IMR-90 (cell line): ENCODE results near the gene TRAP1. TPM values are rescaled to one million over a fixed set of nuclear protein-coding genes. Genes with fewer than 3 reads are reported as not detected.

Experiments used
- ATAC-seq: fragments of 200-7000 bp; cut with Tn5 transposase; 2 replicates; pipeline ENCODE4 v1.9.1; 2020; ENCODE audit warnings: low read depth, mild to moderate bottlenecking, moderate library complexity
- BruUV-seq: library from RNA; stranded (reverse); fragments of 400-500 nt; replicated peaks from 2 replicates; lab custom pipeline; 2021; lab: Mats Ljungman, UMichigan
- CTCF ChIA-PET: fragments of 300-600 bp; formaldehyde crosslinking; extraction: SDS; loops from one replicate; lab custom pipeline; 2021; ENCODE audit warnings: antibody characterized with exemption; lab: Yijun Ruan, JAX
- POLR2A ChIA-PET: fragments of 300-600 bp; sonication (Branson Sonifier 250); formaldehyde crosslinking; loops from one replicate; lab custom pipeline; 2022; ENCODE audit warnings: antibody characterized with exemption; ENCODE audit not compliant: unreplicated experiment; lab: Charles Lee
- DNase-seq: peaks from one replicate; pipeline ENCODE4 v3.0.0; 2013
- H2AFZ ChIP-seq: replicated peaks from 2 replicates; pipeline ENCODE3; 2013; ENCODE audit warnings: low read length, mild to moderate bottlenecking; ENCODE audit not compliant: poor library complexity
- H2AK5ac ChIP-seq: 2 replicates; pipeline ENCODE4 v1.6.1; 2013; ENCODE audit warnings: low read depth, low read length, inconsistent platforms
- H2AK9ac ChIP-seq: replicated peaks from 2 replicates; pipeline ENCODE3; 2013; ENCODE audit warnings: mild to moderate bottlenecking, low read depth, low read length, moderate library complexity; ENCODE audit not compliant: poor library complexity
- H2BK120ac ChIP-seq: 2 replicates; pipeline ENCODE4 v1.6.1; 2013; ENCODE audit warnings: low read depth, low read length, inconsistent platforms
- H2BK15ac ChIP-seq: 3 replicates; pipeline ENCODE4 v1.6.1; 2013; ENCODE audit warnings: low read depth, low read length, inconsistent platforms
- H2BK20ac ChIP-seq: 2 replicates; pipeline ENCODE4 v1.6.1; 2013; ENCODE audit warnings: low read depth, mild to moderate bottlenecking, inconsistent platforms, low read length, moderate library complexity
- H2BK5ac ChIP-seq: 2 replicates; pipeline ENCODE4 v1.6.1; 2013; ENCODE audit warnings: mild to moderate bottlenecking, low read depth, low read length, inconsistent platforms; ENCODE audit not compliant: poor library complexity, severe bottlenecking
- H3K14ac ChIP-seq: replicated peaks from 2 replicates; pipeline ENCODE4 v1.6.1; 2013; ENCODE audit warnings: low read depth, low read length, inconsistent platforms
- H3K18ac ChIP-seq: 2 replicates; pipeline ENCODE4 v1.6.1; 2013; ENCODE audit warnings: low read depth, low read length, control low read depth
- H3K23ac ChIP-seq: 2 replicates; pipeline ENCODE4 v1.6.1; 2013; ENCODE audit warnings: low read depth, low read length, inconsistent platforms
- H3K27ac ChIP-seq: 2 replicates; pipeline ENCODE4 v1.5.1; 2013; ENCODE audit warnings: mild to moderate bottlenecking, control low read depth, low read length; ENCODE audit not compliant: insufficient read depth
- H3K27me3 ChIP-seq: 2 replicates; pipeline ENCODE4 v1.6.1; 2013; ENCODE audit warnings: low read length; ENCODE audit not compliant: control insufficient read depth, insufficient read depth
- H3K36me3 ChIP-seq: 2 replicates; pipeline ENCODE4 v1.6.1; 2013; ENCODE audit warnings: low read length, mixed read lengths; ENCODE audit not compliant: control insufficient read depth, insufficient read depth
- H3K4ac ChIP-seq: 2 replicates; pipeline ENCODE4 v1.6.1; 2013; ENCODE audit warnings: low read depth, low read length, inconsistent platforms
- H3K4me1 ChIP-seq: 2 replicates; pipeline ENCODE4 v1.6.1; 2013; ENCODE audit warnings: low read length, mixed read lengths; ENCODE audit not compliant: control insufficient read depth, insufficient read depth
- H3K4me2 ChIP-seq: 2 replicates; pipeline ENCODE4 v1.6.1; 2013; ENCODE audit warnings: low read depth, mild to moderate bottlenecking, control low read depth, low read length, moderate library complexity
- H3K4me3 ChIP-seq: 2 replicates; pipeline ENCODE4 v1.5.1; 2013; ENCODE audit warnings: low read depth, mild to moderate bottlenecking, control low read depth, low read length, moderate library complexity; ENCODE audit not compliant: insufficient read depth
- H3K56ac ChIP-seq: 2 replicates; pipeline ENCODE4 v1.6.1; 2013; ENCODE audit warnings: low read length, inconsistent platforms; ENCODE audit not compliant: insufficient read depth; ENCODE audit errors: extremely low read depth
- H3K79me1 ChIP-seq, 2 experiments: 2 replicates each; pipeline ENCODE4 v1.6.1; 2013; ENCODE audit warnings: low read length in 2 of 2, inconsistent platforms in 1 of 2, low read depth in 1 of 2
- H3K9ac ChIP-seq: 2 replicates; pipeline ENCODE4 v1.6.1; 2013; ENCODE audit warnings: low read depth, low read length, control low read depth
- H3K9me1 ChIP-seq: 2 replicates; pipeline ENCODE4 v1.6.1; 2013; ENCODE audit warnings: low read length, inconsistent platforms; ENCODE audit not compliant: insufficient read depth
- H3K9me3 ChIP-seq: 2 replicates; pipeline ENCODE4 v1.6.1; 2013; ENCODE audit warnings: low read length; ENCODE audit not compliant: control insufficient read depth, insufficient read depth
- H4K20me1 ChIP-seq: 2 replicates; pipeline ENCODE4 v1.6.1; 2013; ENCODE audit warnings: low read length, inconsistent platforms; ENCODE audit not compliant: insufficient read depth
- H4K5ac ChIP-seq: 2 replicates; pipeline ENCODE4 v1.6.1; 2013; ENCODE audit warnings: mild to moderate bottlenecking, low read depth, low read length, control low read depth
- H4K8ac ChIP-seq, 2 experiments: 2 replicates each; pipeline ENCODE4 v1.6.1; 2013; ENCODE audit warnings: low read depth in 2 of 2, low read length in 2 of 2, control low read depth in 1 of 2, inconsistent platforms in 1 of 2
- H4K91ac ChIP-seq: 2 replicates; pipeline ENCODE4 v1.6.1; 2013; ENCODE audit warnings: low read depth, low read length, inconsistent platforms; ENCODE audit not compliant: insufficient read depth
- BHLHE40 ChIP-seq: fragments of 150-350 bp; IDR thresholded peaks from 2 replicates; pipeline ENCODE4 v1.6.1; 2016; ENCODE audit warnings: mild to moderate bottlenecking, low read depth, low read length
- CEBPB ChIP-seq: IDR thresholded peaks from 2 replicates; pipeline ENCODE4 v1.6.1; 2012; ENCODE audit warnings: low read depth, low read length, improper control_type of control experiment
- CHD1 ChIP-seq: IDR thresholded peaks from 2 replicates; pipeline ENCODE4 v1.6.1; 2012; ENCODE audit warnings: low read depth, low read length, improper control_type of control experiment
- CTCF ChIP-seq: conservative IDR thresholded peaks from 2 replicates; pipeline ENCODE4 v1.5.1; 2012; ENCODE audit warnings: mild to moderate bottlenecking, low read depth, low read length, improper control_type of control experiment
- FOS ChIP-seq: fragments of 150-350 bp; IDR thresholded peaks from 2 replicates; pipeline ENCODE4 v1.6.1; 2016; ENCODE audit warnings: low read depth, low read length
- MAFK ChIP-seq: IDR thresholded peaks from 2 replicates; pipeline ENCODE4 v1.6.1; 2012; ENCODE audit warnings: low read depth, low read length, improper control_type of control experiment
- MAZ ChIP-seq: IDR thresholded peaks from 2 replicates; pipeline ENCODE4 v1.6.1; 2012; ENCODE audit warnings: low read depth, mild to moderate bottlenecking, low read length, improper control_type of control experiment, moderate library complexity, borderline replicate concordance
- MXI1 ChIP-seq: IDR thresholded peaks from 2 replicates; pipeline ENCODE4 v1.6.1; 2012; ENCODE audit warnings: low read depth, mild to moderate bottlenecking, low read length, moderate library complexity, borderline replicate concordance
- NFE2L2 ChIP-seq: fragments of 150-350 bp; IDR thresholded peaks from 2 replicates; pipeline ENCODE4 v1.6.1; 2016; ENCODE audit warnings: low read depth, mild to moderate bottlenecking, low read length
- POLR2A ChIP-seq: IDR thresholded peaks from 2 replicates; pipeline ENCODE4 v1.6.1; 2012; ENCODE audit warnings: mild to moderate bottlenecking, low read depth, low read length
- RAD21 ChIP-seq: IDR thresholded peaks from 2 replicates; pipeline ENCODE4 v1.6.1; 2012; ENCODE audit warnings: low read length, improper control_type of control experiment
- RCOR1 ChIP-seq: IDR thresholded peaks from 2 replicates; pipeline ENCODE4 v1.6.1; 2012; ENCODE audit warnings: mild to moderate bottlenecking, low read length, improper control_type of control experiment; ENCODE audit not compliant: insufficient replicate concordance
- RFX5 ChIP-seq: IDR thresholded peaks from 2 replicates; pipeline ENCODE4 v1.8.0; 2012; ENCODE audit warnings: low read depth, mild to moderate bottlenecking, low read length, moderate library complexity
- SMC3 ChIP-seq: fragments of 150-350 bp; IDR thresholded peaks from 2 replicates; pipeline ENCODE4 v1.6.1; 2016; ENCODE audit warnings: low read depth, mild to moderate bottlenecking, antibody characterized with exemption, low read length, moderate library complexity
- WGBS, 2 experiments: methylation state at CpG; one replicate each; pipeline versions ENCODE4 v1.1.5 to v1.1.7; 2013; ENCODE audit warnings: missing lambda C conversion rate in 2 of 2; ENCODE audit not compliant: insufficient read length in 1 of 2; ENCODE audit errors: extremely low coverage in 2 of 2; 5-methylcytosine and 5-hydroxymethylcytosine counted together
- dilution Hi-C: fragments of 300-500 bp; cut with HindIII; formaldehyde crosslinking; loops from one replicate; pipeline ENCODE4 v1.14.3; 2018; ENCODE audit warnings: low sequenced_read_pairs; ENCODE audit not compliant: unreplicated experiment
- in situ Hi-C: fragments of 300-500 bp; cut with MboI; formaldehyde crosslinking; loops from 3 replicates; pipeline ENCODE4 v1.14.3; 2019; ENCODE audit warnings: low sequenced_read_pairs, inconsistent platforms, mixed read lengths
- intact Hi-C: fragments of 100-400 bp; cut with micrococcal nuclease; formaldehyde crosslinking; loops from 2 replicates; pipeline ENCODE4 v1.10.0; 2022
- polyA plus RNA-seq, 3 experiments: library from polyadenylated mRNA; depleted of rRNA; stranded (reverse); fragments of >200 nt; gene quantifications; 2 replicates each; pipeline ENCODE4 v1.2.3, GENCODE V29; 2012; ENCODE audit warnings: low replicate concordance in 1 of 3
- total RNA-seq: library from RNA; depleted of rRNA; stranded (reverse); fragments of >200 nt; gene quantifications from 2 replicates; pipeline ENCODE4 v1.2.3, GENCODE V29; 2012
- TF ChIP-seq, protein P1 (sequence below): fragments of 150-350 bp; IDR thresholded peaks from 2 replicates; pipeline ENCODE4 v1.6.1; 2017; ENCODE audit warnings: mild to moderate bottlenecking, antibody characterized with exemption, low read length, low read depth
- TF ChIP-seq, protein P2 (sequence below): fragments of 150-350 bp; IDR thresholded peaks from 2 replicates; pipeline ENCODE4 v1.6.1; 2016; ENCODE audit warnings: low read depth, mild to moderate bottlenecking, low read length, moderate library complexity, borderline replicate concordance

TRAP1 gene
- total and polyA plus RNA-seq, 2 of the 4 experiments (the other 2 are of a cell fraction), result 139 to 145 TPM

DNA sequence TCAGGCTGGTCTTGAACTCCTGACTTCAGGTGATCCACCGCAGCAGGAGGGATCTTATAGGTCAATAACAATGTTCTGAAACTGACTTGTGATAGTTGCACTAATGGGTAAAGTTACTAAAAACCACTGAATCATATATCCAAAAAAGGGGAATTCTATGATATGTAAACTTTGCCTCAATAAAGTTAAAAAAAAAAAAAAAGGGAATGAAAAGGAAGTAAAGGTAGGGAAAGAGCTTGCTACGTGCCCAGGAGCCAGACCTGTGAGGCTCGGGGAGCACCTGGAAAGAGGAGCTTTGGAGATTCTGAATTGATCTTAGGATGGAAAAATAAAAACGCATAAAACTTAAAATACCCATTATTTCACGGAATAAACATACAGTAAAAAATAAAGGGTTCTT lies 20.8 kb upstream of the TRAP1 start:
- H3K27ac ChIP-seq, result no peak overlapping the region
- H3K4me3 ChIP-seq, result no peak overlapping the region
- CTCF ChIA-PET, result interaction anchor here (0.6 to 1.2 kb wide), 2 partner anchors 15 to 94 kb away, joined by 3 to 4 read pairs; no protein-coding TSS in a partner anchor
- H4K5ac ChIP-seq, result no peak overlapping the region
- peaks cover 12% of the 10 kb centered on the region for H4K20me1 ChIP-seq
- no peak overlapping the region for H3K56ac ChIP-seq
- no peak for DNase-seq
- TF ChIP-seq CHD1, result no peak
- no peak for TF ChIP-seq MAFK
- no peak for TF ChIP-seq RAD21
- TF ChIP-seq BHLHE40, result no peak
- no peak for TF ChIP-seq MXI1
- TF ChIP-seq RCOR1, result no peak
- TF ChIP-seq MAZ, result no peak
- TF ChIP-seq CTCF, result no peak
- TF ChIP-seq CEBPB, result no peak
- no peak for TF ChIP-seq NFE2L2
- no peak for TF ChIP-seq FOS
- no peak for TF ChIP-seq POLR2A
- TF ChIP-seq RFX5, result no peak
- TF ChIP-seq, protein P1, sequence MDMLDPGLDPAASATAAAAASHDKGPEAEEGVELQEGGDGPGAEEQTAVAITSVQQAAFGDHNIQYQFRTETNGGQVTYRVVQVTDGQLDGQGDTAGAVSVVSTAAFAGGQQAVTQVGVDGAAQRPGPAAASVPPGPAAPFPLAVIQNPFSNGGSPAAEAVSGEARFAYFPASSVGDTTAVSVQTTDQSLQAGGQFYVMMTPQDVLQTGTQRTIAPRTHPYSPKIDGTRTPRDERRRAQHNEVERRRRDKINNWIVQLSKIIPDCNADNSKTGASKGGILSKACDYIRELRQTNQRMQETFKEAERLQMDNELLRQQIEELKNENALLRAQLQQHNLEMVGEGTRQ, result no peak
- TF ChIP-seq, protein P2, sequence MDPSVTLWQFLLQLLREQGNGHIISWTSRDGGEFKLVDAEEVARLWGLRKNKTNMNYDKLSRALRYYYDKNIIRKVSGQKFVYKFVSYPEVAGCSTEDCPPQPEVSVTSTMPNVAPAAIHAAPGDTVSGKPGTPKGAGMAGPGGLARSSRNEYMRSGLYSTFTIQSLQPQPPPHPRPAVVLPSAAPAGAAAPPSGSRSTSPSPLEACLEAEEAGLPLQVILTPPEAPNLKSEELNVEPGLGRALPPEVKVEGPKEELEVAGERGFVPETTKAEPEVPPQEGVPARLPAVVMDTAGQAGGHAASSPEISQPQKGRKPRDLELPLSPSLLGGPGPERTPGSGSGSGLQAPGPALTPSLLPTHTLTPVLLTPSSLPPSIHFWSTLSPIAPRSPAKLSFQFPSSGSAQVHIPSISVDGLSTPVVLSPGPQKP, result no peak
- no peak for TF ChIP-seq SMC3
- peaks cover 75% of the 10 kb centered on the region for H3K36me3 ChIP-seq
- dilution Hi-C loops, result no loop called here
- no TSS peak for BruUV-seq
- H3K18ac ChIP-seq, result no peak overlapping the region
- no peak overlapping the region for H3K23ac ChIP-seq
- in situ Hi-C loops, result no loop called here
- intact Hi-C loops, result no loop called here
- no peak overlapping the region for H3K4me2 ChIP-seq
- no peak overlapping the region for H2AFZ ChIP-seq
- no peak overlapping the region for H2BK15ac ChIP-seq
- no peak overlapping the region for H2BK120ac ChIP-seq
- no peak overlapping the region for H4K91ac ChIP-seq
- H2BK20ac ChIP-seq, result no peak overlapping the region
- POLR2A ChIA-PET, result no interaction called here
- H2AK5ac ChIP-seq, result no peak overlapping the region
- ATAC-seq, result no peak
- H3K9me1 ChIP-seq, result peaks cover 5% of the 10 kb centered on the region; the same call in 1 of the 2 replicates
- no peak overlapping the region for H3K14ac ChIP-seq
- H3K27me3 ChIP-seq, result no peaks in the 10 kb centered on the region
- peaks cover 26 to 52% of the 10 kb centered on the region in 2 experiments for H3K79me1 ChIP-seq
- no peak overlapping the region for H3K9ac ChIP-seq
- no peak overlapping the region for H2BK5ac ChIP-seq
- no peaks in the 10 kb centered on the region for H3K9me3 ChIP-seq
- WGBS, 2 experiments, result no CpG with 5 or more reads among the region's 5 CpGs
- no peak overlapping the region for H3K4ac ChIP-seq
- H3K4me1 ChIP-seq, result no peaks in the 10 kb centered on the region
- no peak overlapping the region for H4K8ac ChIP-seq
- no peak overlapping the region for H2AK9ac ChIP-seq
